Thymus (tissue), 11 donors: ENCODE data around the gene FHDC1. TPM values are rescaled to one million over a fixed set of nuclear protein-coding genes. Genes with fewer than 3 reads are reported as not detected.

Source experiments
- DNase-seq, 9 donors: peaks; one replicate each; pipeline ENCODE4 v3.0.0-alpha.2; 2013; ENCODE audit warnings: low spot score in 9 of 9, low read depth in 6 of 9, missing footprints in 1 of 9
- H3K27ac ChIP-seq, 2 donors: one replicate each; pipeline ENCODE4 v1.5.1; 2013; ENCODE audit warnings: control low read depth in 1 of 2, low read depth in 1 of 2, low read length in 1 of 2, mild to moderate bottlenecking in 1 of 2, moderate library complexity in 1 of 2
- H3K27me3 ChIP-seq, 2 donors: one replicate each; pipeline ENCODE4 v1.5.1; 2013; ENCODE audit warnings: low read length in 1 of 2; ENCODE audit not compliant: control insufficient read depth in 2 of 2, insufficient read depth in 1 of 2
- H3K36me3 ChIP-seq, 2 donors: one replicate each; pipeline ENCODE4 v1.5.1; 2013; ENCODE audit warnings: low read length in 1 of 2, mild to moderate bottlenecking in 1 of 2, moderate library complexity in 1 of 2; ENCODE audit not compliant: control insufficient read depth in 2 of 2, insufficient read depth in 2 of 2
- H3K4me1 ChIP-seq, 2 donors: one replicate each; pipeline ENCODE4 v1.5.1; 2013; ENCODE audit warnings: low read length in 2 of 2; ENCODE audit not compliant: control insufficient read depth in 2 of 2, insufficient read depth in 2 of 2
- H3K4me3 ChIP-seq, 2 donors: one replicate each; pipeline ENCODE4 v1.5.1; 2013; ENCODE audit warnings: low read length in 2 of 2, control low read depth in 1 of 2, mild to moderate bottlenecking in 1 of 2
- H3K9me3 ChIP-seq, 2 donors: one replicate each; pipeline ENCODE4 v1.5.1; 2013; ENCODE audit warnings: low read length in 1 of 2, mild to moderate bottlenecking in 1 of 2; ENCODE audit not compliant: control insufficient read depth in 2 of 2, insufficient read depth in 1 of 2
- WGBS: extraction: QIAGEN DNeasy Blood & Tissue Kit; methylation state at CpG from one replicate; pipeline ENCODE4 v1.1.7; 2013; 5-methylcytosine and 5-hydroxymethylcytosine counted together
- polyA plus RNA-seq: library from polyadenylated mRNA; stranded (reverse); fragments of 200-250 nt; gene quantifications from one replicate; pipeline ENCODE4 v1.2.3, GENCODE V29; 2013
- total RNA-seq: library from RNA; stranded (reverse); fragments of 120-200 nt; gene quantifications from one replicate; pipeline ENCODE4 v1.2.4, GENCODE V29; 2013
- donor health status: healthy.

Gene FHDC1
- total and polyA plus RNA-seq, 2 donors: 0.33 to 2.8 TPM

DNA sequence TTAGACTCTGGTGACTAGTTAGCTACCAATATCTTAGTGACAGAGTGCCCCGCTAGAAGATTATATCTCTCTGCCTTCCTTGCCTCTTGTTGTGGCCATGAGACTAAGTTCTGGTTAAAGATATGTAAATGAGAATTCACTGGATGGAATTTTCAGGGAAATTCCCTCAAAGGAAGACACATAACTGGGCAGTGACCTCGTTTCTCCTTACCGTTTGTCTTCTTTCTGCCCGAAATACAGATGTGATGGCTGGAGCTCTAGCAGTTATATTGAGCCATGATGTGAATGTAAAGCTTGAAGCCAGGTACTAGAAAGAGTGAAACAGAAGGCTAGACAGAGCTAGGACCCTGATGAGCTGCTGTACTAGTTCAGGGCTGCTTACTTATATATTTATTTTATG lies 80.5 kb downstream of the FHDC1 start:
- H3K4me1 ChIP-seq: no peaks in the 10 kb centered on the region
- H3K4me3 ChIP-seq: no peak overlapping the region
- H3K27ac ChIP-seq: no peak overlapping the region
- no peaks in the 10 kb centered on the region for H3K9me3 ChIP-seq
- WGBS: 98% methylated on average over 4 of the region's 4 CpGs
- no peaks in the 10 kb centered on the region for H3K36me3 ChIP-seq
- no peaks in the 10 kb centered on the region for H3K27me3 ChIP-seq
- DNase-seq: no peak

DNA sequence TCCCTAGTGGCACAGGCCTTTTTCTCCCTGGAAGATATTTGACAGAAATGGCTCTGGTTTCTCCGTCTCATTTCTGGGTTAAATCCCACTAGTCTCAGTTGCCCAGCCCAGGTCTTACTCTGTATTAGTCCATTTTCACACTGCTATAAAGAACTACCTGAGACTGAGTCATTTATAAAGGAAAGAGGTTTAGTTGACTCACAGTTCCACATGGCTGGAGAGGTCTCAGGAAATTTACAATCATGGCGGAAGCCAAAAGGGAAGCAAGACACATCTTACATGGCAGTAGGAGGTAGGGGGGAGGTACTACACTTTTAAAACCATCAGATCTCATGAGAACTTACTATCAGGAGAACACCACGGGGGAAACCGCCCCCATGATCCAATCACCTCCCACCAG lies 81.9 kb downstream of the FHDC1 start:
- no peaks in the 10 kb centered on the region for H3K9me3 ChIP-seq
- 98% methylated on average over 4 of the region's 4 CpGs for WGBS
- no peaks in the 10 kb centered on the region for H3K27me3 ChIP-seq
- H3K36me3 ChIP-seq: no peaks in the 10 kb centered on the region
- no peak overlapping the region for H3K27ac ChIP-seq
- no peak for DNase-seq
- peaks cover 0 to under 1% of the 10 kb centered on the region in 2 donors for H3K4me1 ChIP-seq
- no peak overlapping the region for H3K4me3 ChIP-seq

- no peaks in the 10 kb centered on the region for H3K36me3 ChIP-seq
- 95% methylated on average over 1 of the region's 1 CpG for WGBS
- DNase-seq: no peak
- peaks cover 0 to 7% of the 10 kb centered on the region in 2 donors for H3K4me1 ChIP-seq
- no peaks in the 10 kb centered on the region for H3K27me3 ChIP-seq
- no peak overlapping the region for H3K27ac ChIP-seq
- H3K4me3 ChIP-seq: no peak overlapping the region
- no peaks in the 10 kb centered on the region for H3K9me3 ChIP-seq
Observed at GRCh38 chr4:153018684-153019083, 82.6 kb downstream of the FHDC1 start.

GRCh38 chr4:153019906-153020305 lies 83.8 kb downstream of the FHDC1 start:
- Histone ChIP-seq H3K4me1 (peaks cover 0 to 13% of the 10 kb centered on the region in 2 donors), H3K27ac (no peak overlapping the region), H3K36me3 (no peaks in the 10 kb centered on the region), H3K9me3 (no peaks in the 10 kb centered on the region), H3K27me3 (no peaks in the 10 kb centered on the region), H3K4me3 (no peak overlapping the region)
- DNase-seq: no peak
- 93% methylated on average over 9 of the region's 9 CpGs for WGBS

GRCh38 chr4:153020457-153020856 lies 84.3 kb downstream of the FHDC1 start:
- 95% methylated on average over 7 of the region's 7 CpGs for WGBS
- peaks cover 0 to 14% of the 10 kb centered on the region in 2 donors for H3K4me1 ChIP-seq

DNA sequence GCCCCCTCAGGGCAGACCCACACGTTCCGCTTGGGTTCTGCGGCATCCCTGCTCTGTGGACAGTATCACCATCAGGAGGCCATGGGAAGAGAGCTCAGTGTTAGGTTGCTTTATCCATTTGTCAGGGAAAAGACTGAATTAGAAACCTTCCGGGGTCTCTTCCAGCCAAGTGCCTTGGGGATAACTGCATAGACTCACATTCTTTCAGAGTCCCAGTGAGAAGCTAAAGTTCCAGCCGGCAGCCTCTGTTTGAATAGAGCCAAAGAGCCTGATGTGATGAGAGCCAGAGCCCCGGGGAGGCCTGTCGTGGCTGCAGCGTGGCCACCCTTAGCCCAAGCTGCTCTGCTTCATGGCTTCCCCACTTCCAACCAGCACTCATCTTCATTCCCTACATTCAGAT lies 85.2 kb downstream of the FHDC1 start:
- 98% methylated on average over 8 of the region's 8 CpGs for WGBS

More at GRCh38 chr4:153020457-153020856, 84.3 kb downstream of the FHDC1 start:
- Histone ChIP-seq H3K36me3 (no peaks in the 10 kb centered on the region), H3K4me3 (no peak overlapping the region), H3K27ac (no peak overlapping the region), H3K9me3 (no peaks in the 10 kb centered on the region), H3K27me3 (no peaks in the 10 kb centered on the region)
- no peak for DNase-seq

GRCh38 chr4:153022241-153022715 lies 86.2 kb downstream of the FHDC1 start:
- no peak overlapping the region for H3K4me3 ChIP-seq
- H3K4me1 ChIP-seq: peaks cover 0 to 16% of the 10 kb centered on the region in 2 donors
- no peak overlapping the region for H3K27ac ChIP-seq
- H3K27me3 ChIP-seq: no peaks in the 10 kb centered on the region
- no peak for DNase-seq
- peaks cover 0 to under 1% of the 10 kb centered on the region in 2 donors for H3K9me3 ChIP-seq
- WGBS: 92% methylated on average over 12 of the region's 12 CpGs
- H3K36me3 ChIP-seq: no peaks in the 10 kb centered on the region

More for the DNA sequence above, 85.2 kb downstream of the FHDC1 start:
- Histone ChIP-seq H3K27me3 (no peaks in the 10 kb centered on the region), H3K4me1 (peaks cover 0 to 16% of the 10 kb centered on the region in 2 donors), H3K9me3 (no peaks in the 10 kb centered on the region), H3K27ac (no peak overlapping the region), H3K4me3 (no peak overlapping the region), H3K36me3 (no peaks in the 10 kb centered on the region)
- no peak for DNase-seq

GRCh38 chr4:153023139-153023538 lies 87.0 kb downstream of the FHDC1 start:
- Histone ChIP-seq H3K27me3 (no peaks in the 10 kb centered on the region), H3K36me3 (no peaks in the 10 kb centered on the region), H3K9me3 (peaks cover 0 to 7% of the 10 kb centered on the region in 2 donors), H3K4me1 (peaks cover 0 to 16% of the 10 kb centered on the region in 2 donors), H3K27ac (no peak overlapping the region), H3K4me3 (no peak overlapping the region)
- 64% methylated on average over 3 of the region's 3 CpGs for WGBS
- no peak for DNase-seq

DNA sequence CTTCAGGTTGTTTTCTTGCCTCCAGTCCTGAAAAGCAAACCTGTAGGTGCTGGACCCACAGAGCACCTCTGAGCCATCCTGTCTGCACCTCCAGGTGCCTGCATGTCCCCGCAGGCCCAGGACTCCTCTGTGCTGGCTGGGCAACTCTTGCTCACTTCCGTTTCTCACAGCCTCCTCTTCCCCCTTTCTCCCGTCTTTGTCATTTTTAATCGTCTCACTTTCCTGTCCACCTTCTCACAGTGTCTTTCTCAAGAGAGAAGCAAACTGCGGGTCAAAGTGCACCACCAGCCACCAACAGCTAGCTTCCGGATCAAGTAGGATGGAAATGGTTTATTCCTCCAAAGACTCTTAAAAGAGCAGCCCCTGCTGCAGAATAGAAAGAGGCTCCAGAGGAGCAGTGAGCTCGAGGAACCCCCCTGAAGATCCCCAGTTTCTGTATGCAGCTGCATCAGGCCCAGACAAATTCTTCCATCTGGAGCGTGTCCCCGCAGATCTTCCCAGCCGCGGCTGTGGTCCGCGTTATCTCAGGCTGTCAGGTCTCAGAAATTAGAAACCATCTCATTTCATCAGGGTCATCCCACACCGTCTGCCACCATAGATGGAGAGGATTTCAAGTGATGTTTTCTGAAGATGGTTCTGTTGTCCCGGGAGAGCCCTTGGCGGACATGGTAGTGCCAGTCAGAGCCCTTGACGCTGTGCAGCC lies 87.7 kb downstream of the FHDC1 start:
- Histone ChIP-seq H3K36me3 (no peaks in the 10 kb centered on the region), H3K27me3 (no peaks in the 10 kb centered on the region), H3K4me3 (no peak overlapping the region), H3K4me1 (peaks cover 0 to 16% of the 10 kb centered on the region in 2 donors), H3K9me3 (peaks cover 0 to 11% of the 10 kb centered on the region in 2 donors), H3K27ac (peak overlapping the region in 1 of 2 donors; percentile 64)
- peak in 1 of 9 donors; percentile 25 for DNase-seq
- WGBS: 90% methylated on average over 17 of the region's 17 CpGs
